GM18505 (cell line): ENCODE results near the gene CCL16.
"Not testable (repeated sequence)": the region's sequence is repeated elsewhere in the genome, so short reads cannot be mapped to it uniquely, and the experiment has no call there.

ENCODE experiments used
- ATAC-seq: cut with Tn5 transposase; IDR thresholded peaks from one replicate; pipeline ENCODE4 v1.9.1; 2021; ENCODE audit not compliant: unreplicated experiment
- POLR2A ChIP-seq: IDR thresholded peaks from 4 replicates; pipeline ENCODE4 v1.6.1; 2011; ENCODE audit warnings: borderline replicate concordance; ENCODE audit not compliant: insufficient read depth, insufficient read length; ENCODE audit errors: extremely low read depth

CCL16 gene, protein sequence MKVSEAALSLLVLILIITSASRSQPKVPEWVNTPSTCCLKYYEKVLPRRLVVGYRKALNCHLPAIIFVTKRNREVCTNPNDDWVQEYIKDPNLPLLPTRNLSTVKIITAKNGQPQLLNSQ

DNA sequence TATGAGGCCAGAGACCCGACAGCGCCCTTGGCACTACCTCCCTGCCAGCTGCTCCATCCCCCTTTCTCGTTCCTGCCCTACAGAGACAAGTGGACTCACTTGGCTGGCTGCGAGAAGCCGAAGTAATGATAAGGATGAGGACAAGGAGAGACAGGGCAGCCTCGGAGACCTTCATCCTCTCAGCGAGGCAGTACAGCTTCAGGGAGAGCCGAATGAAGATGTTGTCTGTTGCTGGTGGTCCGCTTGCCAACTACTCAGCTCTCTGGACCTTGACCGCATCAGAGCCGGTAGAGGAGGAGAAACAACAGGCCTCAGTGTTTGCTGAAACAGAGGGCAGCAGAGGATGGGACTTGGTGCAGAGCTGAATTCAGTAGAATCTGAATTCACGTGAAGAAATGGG lies at the start of gene CCL16:
Gene CCL16 (minus strand): TSS at position 252 of the 400 bp plus-strand sequence. CDS start 77 bp downstream, at position 175.
- ATAC-seq: no peak
- TF ChIP-seq POLR2A: no peak

DNA sequence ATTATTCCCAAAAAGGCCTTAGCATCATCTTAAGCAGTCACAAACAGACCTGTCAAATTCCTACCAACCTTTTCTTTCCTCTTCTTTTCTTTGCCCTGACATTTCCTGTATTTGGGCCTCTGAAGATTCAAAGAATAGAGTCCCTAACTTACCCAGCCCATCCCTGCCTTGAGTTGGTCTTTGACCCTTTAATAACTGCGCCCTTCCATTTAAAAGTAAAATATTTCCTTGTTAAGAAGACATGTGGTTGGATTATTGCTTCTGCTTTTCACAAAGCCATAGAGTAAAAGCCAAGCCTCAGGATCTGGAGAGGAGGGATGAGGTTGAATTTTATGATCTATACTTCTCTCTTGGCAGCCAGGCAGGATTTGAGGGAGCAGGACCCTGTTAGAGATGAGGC lies 49.7 kb upstream of the CCL16 start:
- ATAC-seq: no peak
- no peak for TF ChIP-seq POLR2A

DNA sequence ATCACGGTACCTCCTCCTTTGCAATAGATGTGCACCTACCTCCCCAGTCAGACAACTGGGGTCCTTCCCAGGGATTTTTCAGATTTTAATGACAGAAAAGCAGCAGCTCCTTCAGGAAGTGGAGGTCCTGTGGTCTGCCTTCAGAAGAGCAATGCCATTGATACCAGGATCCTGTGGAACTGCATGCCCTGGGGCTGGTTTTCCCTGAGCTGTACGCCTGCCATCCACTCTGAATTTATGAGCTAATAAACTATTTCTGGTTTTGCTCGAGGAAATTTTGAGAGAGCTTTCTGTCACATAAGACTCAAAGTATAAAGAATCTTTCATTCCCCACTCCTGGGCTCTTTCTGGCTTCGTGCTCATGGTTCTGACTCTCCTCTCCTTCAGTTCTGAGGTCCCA lies 46.5 kb upstream of the CCL16 start:
- ATAC-seq: no peak
- TF ChIP-seq POLR2A: no peak

GRCh38 chr17:36024106-36024869 lies 43.0 kb upstream of the CCL16 start:
- no peak for TF ChIP-seq POLR2A
- no peak for ATAC-seq

- no peak for TF ChIP-seq POLR2A
- ATAC-seq: no peak
Measured at GRCh38 chr17:36019423-36019822, 38.1 kb upstream of the CCL16 start.

DNA sequence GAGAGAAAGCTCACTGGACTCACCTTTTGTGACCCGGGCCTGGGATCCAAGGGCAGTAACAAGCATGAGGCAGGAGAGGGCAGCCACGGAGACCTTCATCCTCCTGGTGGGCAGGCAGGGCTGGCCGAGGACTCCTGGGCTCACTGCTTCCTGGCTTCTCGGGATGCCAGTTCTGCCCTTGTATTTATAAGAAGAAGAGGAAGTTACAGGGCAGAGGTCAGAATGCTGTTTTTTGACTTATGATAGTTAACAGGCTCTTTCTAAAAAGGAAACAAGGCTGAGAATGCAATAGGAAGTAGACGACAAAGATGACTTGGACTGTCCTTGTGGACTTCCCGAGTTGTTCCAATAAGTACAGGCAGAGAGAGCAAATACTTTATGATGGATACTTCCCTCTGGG lies 36.5 kb upstream of the CCL16 start, which contains the start of gene CCL23:
Gene CCL23 (minus strand): TSS at position 174 of the 400 bp plus-strand sequence. CDS start 75 bp downstream, at position 99.
- no peak for ATAC-seq
- TF ChIP-seq POLR2A: no peak

DNA sequence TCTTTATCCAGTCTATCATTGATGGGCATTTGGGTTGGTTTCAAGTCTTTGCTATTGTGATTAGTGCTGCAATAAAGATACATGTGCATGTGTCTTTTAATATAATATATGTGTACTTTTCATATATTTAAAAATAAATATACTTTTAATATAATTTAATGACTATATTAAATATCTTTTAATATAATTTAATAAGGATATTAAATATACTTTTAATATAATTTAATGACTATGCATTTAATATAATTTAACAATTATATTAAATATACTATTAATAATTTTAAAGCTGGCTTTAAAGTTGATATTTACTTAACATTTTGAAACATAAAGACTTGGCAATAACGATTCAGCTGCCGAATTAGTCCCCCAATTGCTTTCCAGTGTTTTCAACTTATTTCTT lies 35.3 kb upstream of the CCL16 start:
- no peak for ATAC-seq

GRCh38 chr17:36015895-36016294 lies 34.6 kb upstream of the CCL16 start:
- ATAC-seq: not testable (repeated sequence)

More for the DNA sequence above, 35.3 kb upstream of the CCL16 start:
- TF ChIP-seq POLR2A: no peak

- no peak for ATAC-seq
- no peak for TF ChIP-seq POLR2A
Measured at GRCh38 chr17:36014946-36015345, 33.6 kb upstream of the CCL16 start.

DNA sequence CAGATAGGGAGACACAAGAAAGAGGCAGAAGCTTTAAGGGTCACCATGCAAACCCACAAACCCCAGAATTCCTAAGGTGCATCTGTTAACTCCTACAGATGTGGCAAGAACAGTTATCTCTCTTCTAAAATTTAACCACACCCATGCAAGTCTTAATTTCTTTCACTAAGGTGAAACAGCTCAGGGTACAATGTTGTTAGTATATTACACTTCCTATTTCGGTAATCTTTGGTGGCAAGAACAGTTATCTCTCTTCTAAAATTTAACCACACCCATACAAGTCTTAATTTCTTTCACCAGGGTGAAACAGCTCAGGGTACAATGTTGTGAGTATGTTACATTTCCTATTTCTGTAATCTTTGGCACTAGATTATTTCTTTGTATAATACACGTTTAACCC lies 29.9 kb upstream of the CCL16 start:
- no peak for TF ChIP-seq POLR2A
- no peak for ATAC-seq

- TF ChIP-seq POLR2A: no peak
- ATAC-seq: no peak
Measured at GRCh38 chr17:36008998-36009665, 27.8 kb upstream of the CCL16 start.

DNA sequence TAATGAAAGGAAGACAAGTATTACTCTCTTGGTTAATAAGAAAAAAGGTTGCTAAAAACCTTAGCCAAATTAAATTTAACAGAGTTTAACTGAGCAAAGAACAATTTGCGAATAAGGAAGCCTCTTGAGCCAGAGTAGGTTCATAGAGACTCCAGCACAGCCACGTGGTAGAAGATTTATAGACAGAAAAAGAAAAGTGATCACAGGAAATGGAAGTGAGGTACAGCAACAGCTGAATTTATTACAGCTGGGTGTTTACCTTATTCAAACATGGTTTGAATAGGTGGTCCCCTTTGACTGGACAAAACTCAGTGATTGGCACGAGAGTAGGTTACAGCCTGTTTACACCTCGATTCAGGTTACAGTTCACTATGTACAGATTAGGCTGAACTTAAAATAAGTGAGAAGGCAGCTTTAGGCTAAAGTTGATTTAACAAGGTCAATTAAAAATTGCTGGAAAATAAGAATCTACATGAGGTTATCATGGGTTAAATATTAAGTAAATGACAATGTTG lies 23.4 kb upstream of the CCL16 start:
- TF ChIP-seq POLR2A: no peak
- no peak for ATAC-seq

GRCh38 chr17:36002631-36003030 lies 21.3 kb upstream of the CCL16 start:
- no peak for TF ChIP-seq POLR2A
- ATAC-seq: no peak
